Glutamatergic neuron (in vitro differentiated cells): Measurements from ENCODE around the gene ATP7B. TPM values are rescaled to one million over a fixed set of nuclear protein-coding genes. Genes with fewer than 3 reads are reported as not detected.

Source experiments
- DNase-seq: peaks from one replicate; pipeline ENCODE4 v3.0.0; 2022
- H3K27ac Mint-ChIP-seq: one replicate; pipeline ENCODE4 v1.8.0; 2020; ENCODE audit warnings: mild to moderate bottlenecking, mixed read lengths, inconsistent platforms; ENCODE audit not compliant: unreplicated experiment
- H3K27me3 Mint-ChIP-seq: one replicate; pipeline ENCODE4 v1.8.0; 2020; ENCODE audit warnings: mild to moderate bottlenecking, moderate library complexity, mixed read lengths, inconsistent platforms; ENCODE audit not compliant: unreplicated experiment
- H3K36me3 Mint-ChIP-seq: one replicate; pipeline ENCODE4 v1.8.0; 2020; ENCODE audit warnings: mild to moderate bottlenecking, mixed read lengths, inconsistent platforms; ENCODE audit not compliant: unreplicated experiment
- H3K4me1 Mint-ChIP-seq: one replicate; pipeline ENCODE4 v1.8.0; 2020; ENCODE audit warnings: mild to moderate bottlenecking, low read depth, mixed read lengths, inconsistent platforms; ENCODE audit not compliant: unreplicated experiment
- H3K4me3 Mint-ChIP-seq: one replicate; pipeline ENCODE4 v1.8.0; 2020; ENCODE audit warnings: mild to moderate bottlenecking, mixed read lengths, inconsistent platforms; ENCODE audit not compliant: unreplicated experiment
- H3K9me3 Mint-ChIP-seq: one replicate; pipeline ENCODE4 v1.8.0; 2020; ENCODE audit warnings: mild to moderate bottlenecking, moderate library complexity, mixed read lengths, inconsistent platforms; ENCODE audit not compliant: unreplicated experiment
- CTCF ChIP-seq: fragments of 200-600 bp; sonication (generic); IDR thresholded peaks from one replicate; pipeline ENCODE4 v1.5.0; 2021; ENCODE audit not compliant: partially characterized antibody, unreplicated experiment
- total RNA-seq: library from RNA; stranded (reverse); fragmentation: NEBNext Ultra II Directional; extraction: Animal tissue kit (Norgen Biotek cat#: 25700); gene quantifications from one replicate; pipeline ENCODE4 v1.2.1, GENCODE V29; 2021; ENCODE audit not compliant: unreplicated experiment

The ATP7B gene
- total RNA-seq, 1 donor from 2014 or later: 17.4 TPM

- peaks cover 6% of the 10 kb centered on the region for H3K4me1 Mint-ChIP-seq
- peaks cover 2% of the 10 kb centered on the region for H3K9me3 Mint-ChIP-seq
- H3K4me3 Mint-ChIP-seq: no peak overlapping the region
- DNase-seq: no peak
- H3K27ac Mint-ChIP-seq: no peak overlapping the region
- TF ChIP-seq CTCF: no peak
- H3K27me3 Mint-ChIP-seq: peaks cover 3% of the 10 kb centered on the region
- H3K36me3 Mint-ChIP-seq: no peaks in the 10 kb centered on the region
Observed at GRCh38 chr13:51929699-51930098, 81.6 kb downstream of the ATP7B start.

GRCh38 chr13:51928231-51928630 is 83.0 kb downstream of the ATP7B start:
- H3K36me3 Mint-ChIP-seq: no peaks in the 10 kb centered on the region
- no peak overlapping the region for H3K27ac Mint-ChIP-seq
- peaks cover 6% of the 10 kb centered on the region for H3K4me1 Mint-ChIP-seq
- peaks cover 2% of the 10 kb centered on the region for H3K9me3 Mint-ChIP-seq
- TF ChIP-seq CTCF: no peak
- no peak overlapping the region for H3K4me3 Mint-ChIP-seq
- peaks cover 3% of the 10 kb centered on the region for H3K27me3 Mint-ChIP-seq
- DNase-seq: no peak

- no peaks in the 10 kb centered on the region for H3K36me3 Mint-ChIP-seq
- H3K9me3 Mint-ChIP-seq: peaks cover 2% of the 10 kb centered on the region
- DNase-seq: no peak
- no peak for TF ChIP-seq CTCF
- peaks cover 6% of the 10 kb centered on the region for H3K4me1 Mint-ChIP-seq
- peaks cover 3% of the 10 kb centered on the region for H3K27me3 Mint-ChIP-seq
- H3K27ac Mint-ChIP-seq: no peak overlapping the region
- H3K4me3 Mint-ChIP-seq: no peak overlapping the region
Observed at GRCh38 chr13:51927129-51927528, 84.1 kb downstream of the ATP7B start.

GRCh38 chr13:51926528-51926885 is 84.7 kb downstream of the ATP7B start:
- TF ChIP-seq CTCF: no peak
- no peaks in the 10 kb centered on the region for H3K36me3 Mint-ChIP-seq
- peaks cover 2% of the 10 kb centered on the region for H3K9me3 Mint-ChIP-seq
- DNase-seq: no peak
- no peak overlapping the region for H3K27ac Mint-ChIP-seq
- peaks cover 3% of the 10 kb centered on the region for H3K27me3 Mint-ChIP-seq
- peaks cover 6% of the 10 kb centered on the region for H3K4me1 Mint-ChIP-seq
- no peak overlapping the region for H3K4me3 Mint-ChIP-seq

GRCh38 chr13:51925865-51926527 is 85.3 kb downstream of the ATP7B start:
- DNase-seq: no peak
- peaks cover 6% of the 10 kb centered on the region for H3K4me1 Mint-ChIP-seq
- TF ChIP-seq CTCF: no peak
- no peak overlapping the region for H3K27ac Mint-ChIP-seq
- H3K27me3 Mint-ChIP-seq: peaks cover 3% of the 10 kb centered on the region
- H3K4me3 Mint-ChIP-seq: no peak overlapping the region
- peaks cover 2% of the 10 kb centered on the region for H3K9me3 Mint-ChIP-seq
- no peaks in the 10 kb centered on the region for H3K36me3 Mint-ChIP-seq
